Fibroblast of villous mesenchyme (primary cell): ENCODE results near the gene FAM131B. TPM values are rescaled to one million over a fixed set of nuclear protein-coding genes. Genes with fewer than 3 reads are reported as not detected.
A peak's percentile ranks its signal among the peaks of the same experiment; 100 is the strongest.

Experiments
- DNase-seq: peaks from one replicate; pipeline ENCODE4 v3.0.0-alpha.2; 2010; ENCODE audit warnings: low read depth
- H3K4me3 ChIP-seq: 2 replicates; pipeline ENCODE4 v1.5.1; 2011; ENCODE audit warnings: low read depth, mild to moderate bottlenecking, low read length
- CTCF ChIP-seq: IDR thresholded peaks from 2 replicates; pipeline ENCODE4 v1.5.1; 2012; ENCODE audit warnings: low read depth, mild to moderate bottlenecking, low read length; ENCODE audit not compliant: insufficient read depth
- total RNA-seq: library from RNA; depleted of rRNA; stranded (reverse); fragments of >200 nt; gene quantifications from 2 replicates; pipeline ENCODE4 v1.2.3, GENCODE V29; 2012

FAM131B gene
- total RNA-seq, 1 donor: 2.2 TPM

- no peak for TF ChIP-seq CTCF
- DNase-seq: peak; percentile 52
- H3K4me3 ChIP-seq: no peak overlapping the region
Measured at GRCh38 chr7:143322760-143323633, 39.5 kb downstream of the FAM131B start.

GRCh38 chr7:143321734-143322133, 40.8 kb downstream of the FAM131B start:
- H3K4me3 ChIP-seq: no peak overlapping the region
- no peak for DNase-seq

GRCh38 chr7:143321242-143321641, 41.3 kb downstream of the FAM131B start:
- H3K4me3 ChIP-seq: no peak overlapping the region
- no peak for DNase-seq
- no peak for TF ChIP-seq CTCF

More at GRCh38 chr7:143321734-143322133, 40.8 kb downstream of the FAM131B start:
- peak; percentile 9 for TF ChIP-seq CTCF

- H3K4me3 ChIP-seq: no peak overlapping the region
- DNase-seq: no peak
- no peak for TF ChIP-seq CTCF
Measured at GRCh38 chr7:143320620-143321019, 41.9 kb downstream of the FAM131B start.

GRCh38 chr7:143318661-143319060, 43.9 kb downstream of the FAM131B start:
- no peak overlapping the region for H3K4me3 ChIP-seq
- peak; percentile 91 for DNase-seq
- TF ChIP-seq CTCF: no peak

- H3K4me3 ChIP-seq: no peak overlapping the region
- no peak for TF ChIP-seq CTCF
- DNase-seq: no peak
Measured at GRCh38 chr7:143316492-143316891, 46.0 kb downstream of the FAM131B start.
